ENCODE measurements around the gene SPTBN5.

Gene SPTBN5

DNA sequence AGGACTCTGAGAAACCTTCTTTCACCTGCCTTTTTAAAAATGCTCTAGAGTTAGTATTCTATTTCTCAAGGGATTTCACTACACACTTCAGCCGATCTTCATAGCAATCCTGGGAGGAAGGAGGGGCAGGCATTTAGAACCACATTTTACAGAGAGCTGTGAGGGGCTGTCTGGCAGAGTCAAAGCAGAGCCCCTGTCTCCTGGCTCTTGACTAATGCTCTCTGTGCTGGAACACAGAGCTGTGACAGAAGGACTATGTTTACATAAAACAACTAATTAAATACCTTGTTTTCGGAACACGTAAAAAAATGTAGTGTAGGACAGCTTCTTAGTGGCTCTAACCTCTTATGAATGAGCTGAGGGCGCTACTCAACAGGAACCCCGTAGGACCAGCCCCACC lies 7.6 kb upstream of the SPTBN5 start:
- no peak for DNase-seq

DNA sequence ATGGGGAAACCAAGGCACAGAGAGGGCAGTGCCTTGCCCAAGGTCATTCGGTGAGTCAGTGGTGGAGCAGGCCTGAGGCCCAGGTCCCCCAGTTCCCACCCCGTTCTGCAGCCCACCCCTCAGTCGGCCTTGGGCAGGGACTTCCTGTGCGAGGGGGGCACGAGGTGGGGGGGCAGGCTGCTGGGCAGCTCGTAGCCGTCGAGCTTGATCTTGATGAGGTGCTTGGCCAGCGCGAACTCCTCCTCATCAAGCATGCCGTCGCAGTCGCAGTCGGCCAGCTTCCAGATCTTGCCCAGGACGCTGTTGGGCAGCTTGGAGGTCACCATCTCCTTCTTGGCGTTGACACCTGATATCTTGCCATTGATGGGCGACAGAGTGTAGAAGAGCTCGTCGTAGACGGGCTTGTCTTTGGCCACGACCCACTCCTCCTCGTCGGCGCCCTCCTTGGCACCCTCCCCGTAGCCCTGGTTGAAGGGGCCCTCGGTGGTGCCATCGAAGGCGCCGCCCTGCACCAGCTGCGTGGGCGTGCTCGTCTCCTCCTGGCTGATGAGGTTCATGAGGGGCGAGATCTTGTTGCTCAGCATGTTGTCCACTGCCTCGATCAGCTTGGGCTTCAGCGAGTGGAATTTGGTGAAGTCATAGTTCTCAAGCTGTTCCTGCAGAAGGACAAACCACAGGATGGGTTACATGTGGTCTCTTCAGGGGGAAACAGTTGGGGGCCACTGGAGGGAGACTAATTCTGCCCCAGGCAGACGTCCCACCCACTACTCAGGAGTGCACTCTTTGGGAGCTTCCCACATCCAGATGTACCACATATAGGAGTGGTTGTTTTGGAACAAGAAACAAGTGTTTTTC lies 6.9 kb upstream of the SPTBN5 start:
- DNase-seq: no peak

DNA sequence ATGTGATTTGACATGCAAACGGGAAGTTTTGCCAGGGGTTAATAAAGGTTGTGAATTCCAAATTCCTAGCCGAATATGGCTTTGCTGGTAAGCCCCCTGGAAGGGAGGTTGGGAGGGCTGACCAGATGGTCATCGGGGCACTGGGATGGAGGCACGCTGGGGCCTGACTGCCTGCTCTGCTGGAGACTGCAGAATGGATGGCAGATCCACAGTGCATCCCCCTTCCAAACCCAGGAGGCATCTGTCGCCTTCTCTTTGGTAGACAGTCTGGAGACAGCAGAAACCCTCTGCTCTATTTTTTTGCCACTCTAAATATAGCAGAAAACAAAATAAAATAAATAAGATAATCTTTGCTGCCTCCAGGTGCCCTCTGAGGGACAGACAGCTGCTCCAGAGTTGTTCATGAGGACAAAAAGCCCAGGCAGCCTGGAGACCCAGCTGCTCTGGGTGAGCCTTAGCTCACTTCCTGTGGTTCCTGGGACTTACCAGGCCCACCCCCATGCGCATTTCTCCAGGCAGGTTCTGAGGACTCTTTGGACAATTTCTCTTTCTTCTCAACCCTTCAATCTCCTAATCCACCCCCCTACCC lies 6.1 kb upstream of the SPTBN5 start:
- DNase-seq: no peak

DNA sequence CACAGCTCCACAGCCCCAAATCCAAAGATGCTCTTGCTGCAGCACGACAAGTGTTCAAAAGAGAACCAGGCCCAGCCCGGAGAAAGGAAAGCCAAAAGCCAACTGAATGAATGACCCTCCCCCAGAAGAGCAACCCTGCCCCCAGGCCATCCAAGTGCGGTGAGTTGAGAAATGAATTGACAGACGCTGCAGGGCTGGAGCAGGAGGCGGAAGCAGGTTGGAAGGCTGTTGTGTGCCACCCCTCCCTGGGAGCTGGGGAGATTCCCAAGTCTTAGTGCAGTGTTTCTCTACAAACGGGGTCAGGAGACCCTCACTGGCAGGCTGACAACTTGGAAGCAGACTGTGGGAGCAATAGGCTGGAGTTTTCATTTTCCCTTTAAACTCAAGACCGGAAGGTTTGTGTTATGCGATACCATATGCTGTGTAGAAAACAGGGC lies 3.5 kb upstream of the SPTBN5 start:
- DNase-seq: peak; percentile 45

DNA sequence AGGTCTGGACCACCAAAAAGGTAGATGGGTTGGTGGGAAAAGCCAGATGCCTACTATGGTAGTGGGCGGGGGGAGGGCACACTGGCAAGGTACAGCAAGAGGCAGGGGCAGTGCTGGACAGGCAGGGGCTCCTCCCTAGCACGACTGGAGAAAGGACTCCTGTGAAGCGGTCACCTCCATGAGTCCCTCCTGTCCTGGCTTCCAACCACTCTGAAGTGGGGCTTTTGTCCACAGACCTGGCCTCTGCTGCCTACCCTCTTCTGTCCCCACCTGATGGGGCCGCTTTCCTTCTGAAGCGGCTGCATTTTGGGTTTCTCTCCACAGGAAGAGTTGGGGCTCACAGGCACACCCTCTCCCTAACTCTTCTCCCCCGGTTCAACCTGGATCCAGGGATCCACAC lies 2.7 kb upstream of the SPTBN5 start:
- no peak for DNase-seq

DNA sequence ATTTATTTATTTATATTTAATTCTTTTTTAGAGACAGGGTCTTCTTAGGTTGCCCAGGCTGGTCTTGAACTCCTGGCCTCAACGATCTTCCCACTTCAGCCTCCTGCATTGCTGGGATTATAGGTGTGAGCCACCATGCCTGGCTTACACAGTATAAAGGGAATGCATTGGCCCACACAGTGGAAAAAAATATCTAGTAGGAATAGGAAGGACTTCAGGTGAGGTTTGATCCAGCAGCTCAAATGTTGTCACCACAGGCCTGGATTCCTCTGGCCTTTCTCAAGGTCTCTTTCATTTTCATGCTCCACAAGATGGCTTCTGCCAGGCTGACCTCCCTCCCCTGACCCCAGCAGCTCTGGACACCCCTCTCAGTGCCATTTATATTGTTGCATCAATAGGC lies 2.1 kb upstream of the SPTBN5 start:
- no peak for DNase-seq

DNA sequence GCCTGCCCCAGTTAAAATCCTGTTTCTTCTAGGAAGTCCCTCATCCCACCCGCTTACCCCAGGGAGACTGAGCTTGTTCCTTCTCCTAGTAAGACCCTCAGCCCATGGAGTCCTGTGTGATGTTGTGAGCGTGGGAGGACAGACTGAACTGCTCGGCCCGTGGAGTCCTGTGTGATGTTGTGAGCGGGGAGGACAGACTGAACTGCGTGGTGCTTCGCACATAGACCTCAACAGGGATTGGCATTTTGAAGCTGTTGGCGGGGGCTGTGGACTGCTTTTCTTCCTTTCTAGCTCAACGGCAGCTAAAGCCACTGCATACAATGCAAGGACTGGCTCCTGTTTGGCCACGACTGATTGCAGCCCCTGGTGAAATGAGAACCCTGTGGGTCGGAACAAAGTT lies 1.6 kb upstream of the SPTBN5 start:
- no peak for DNase-seq

DNA sequence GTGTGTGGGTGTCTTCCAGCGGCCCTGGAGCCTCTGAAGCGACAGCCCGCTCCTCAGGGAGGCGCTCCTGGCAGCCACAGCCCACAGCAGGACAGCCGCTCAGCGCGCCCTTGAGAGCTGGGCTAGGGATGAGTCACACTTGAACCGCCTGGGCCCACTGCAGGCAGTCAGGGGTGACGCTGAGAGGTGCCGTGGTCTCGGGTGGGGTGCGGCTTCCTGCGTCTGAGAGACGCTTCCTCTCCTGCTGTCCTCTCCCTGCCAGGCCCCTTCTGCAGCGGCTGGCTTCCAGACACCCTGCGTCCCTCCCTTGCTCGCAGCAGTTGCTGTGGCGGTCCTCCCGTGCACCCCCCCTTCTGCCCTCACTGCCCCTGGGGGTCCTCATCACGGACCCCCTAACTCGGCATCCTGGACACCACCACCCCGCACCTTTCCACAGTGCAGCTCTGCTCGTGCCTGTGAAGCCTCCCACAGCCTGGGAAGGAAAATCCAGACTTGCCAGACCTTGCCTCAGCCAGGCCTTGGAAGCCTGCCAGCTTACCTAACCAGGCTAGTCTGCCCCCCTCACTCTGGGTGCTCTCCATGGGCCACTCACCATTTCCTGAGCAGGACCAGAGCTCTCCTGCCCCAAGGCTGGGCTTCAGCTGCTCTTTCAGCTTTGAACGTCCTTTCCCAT lies 1.1 kb upstream of the SPTBN5 start:
- DNase-seq: no peak

DNA sequence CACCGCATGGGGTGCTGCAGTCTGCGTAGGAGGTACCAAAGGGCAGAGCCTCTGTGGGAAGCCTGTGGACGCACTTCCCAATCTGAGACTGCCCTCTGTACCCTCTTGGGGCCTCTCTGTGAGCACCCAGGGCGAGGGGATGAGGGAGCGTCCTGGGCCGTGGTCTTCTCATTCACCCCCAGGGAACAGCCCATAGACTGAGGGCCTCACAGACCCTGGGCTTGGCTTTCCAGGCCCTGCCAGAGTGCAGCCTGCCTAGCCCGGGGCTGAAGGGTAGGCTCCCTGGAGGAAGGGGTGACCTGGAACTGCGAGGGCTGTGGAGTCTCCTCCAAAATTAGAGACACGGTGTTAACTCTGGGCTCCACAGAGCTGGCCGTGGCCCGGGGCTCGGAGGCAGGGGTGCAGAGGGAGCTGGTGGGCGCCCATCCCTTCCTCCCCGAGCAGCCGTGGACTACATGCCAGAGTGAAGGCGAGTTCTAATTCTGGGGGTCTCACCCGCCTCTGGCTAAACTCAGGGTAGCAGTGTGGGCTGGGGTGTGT lies 468 bp upstream of the SPTBN5 start:
- no peak for DNase-seq

DNA sequence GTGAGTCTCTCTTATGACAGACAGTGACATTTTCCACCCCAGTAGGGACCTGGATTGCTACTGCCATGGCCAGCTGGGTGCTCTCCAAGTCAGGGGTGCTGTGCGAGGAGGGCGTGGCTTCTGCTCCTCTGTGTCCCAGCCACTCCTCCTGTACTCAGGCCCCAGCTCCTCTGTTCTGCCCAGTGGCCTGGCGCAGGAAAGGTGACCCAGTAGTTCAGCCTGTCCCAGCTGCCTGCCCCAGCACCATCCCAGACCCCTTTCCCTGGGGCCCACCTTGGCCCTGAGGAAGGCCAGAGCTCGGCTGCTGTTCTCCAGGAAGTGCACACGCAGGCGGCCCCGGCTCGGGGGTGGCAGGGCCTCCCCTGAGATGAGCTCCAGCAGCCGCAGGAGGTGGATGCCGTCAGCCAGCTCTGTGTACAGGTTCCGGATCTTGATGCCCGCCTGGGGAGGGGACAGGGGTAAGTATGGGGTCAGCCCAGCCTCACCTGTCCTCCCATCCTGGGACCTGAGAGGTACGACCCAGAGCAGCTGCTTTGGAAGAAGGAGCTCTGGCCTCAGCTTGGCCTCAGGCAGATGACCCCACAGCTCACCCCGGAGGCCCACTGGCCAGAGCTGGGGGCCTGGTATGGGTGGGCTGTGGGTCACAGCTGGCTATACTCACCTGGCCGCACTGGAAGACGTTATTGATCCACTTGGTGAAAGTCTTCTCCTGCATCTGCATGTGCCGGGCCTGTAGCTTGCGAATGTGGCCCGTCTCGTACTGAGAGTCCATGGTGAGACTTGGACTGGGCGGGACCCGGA lies 1.0 kb downstream of the SPTBN5 start:
- DNase-seq: peak; percentile 50

DNA sequence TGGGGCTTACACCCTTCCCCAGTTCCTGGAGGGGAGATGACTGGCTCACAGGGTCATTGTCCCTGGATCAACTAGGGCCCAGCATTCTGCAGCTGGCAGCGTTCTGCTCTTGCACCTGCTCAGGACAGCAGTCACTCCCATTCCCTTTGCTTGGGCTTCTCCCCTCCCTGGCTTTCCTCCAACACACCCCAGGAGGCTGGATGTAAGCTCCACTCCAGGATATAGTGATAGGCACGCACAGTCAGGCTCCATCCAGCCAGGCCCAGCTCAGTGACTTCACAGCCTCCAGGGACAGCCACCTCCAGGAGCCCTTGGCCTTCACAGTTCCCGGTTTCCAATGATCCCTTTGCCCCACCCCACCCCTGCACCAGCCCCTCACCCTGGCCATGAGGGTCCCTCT lies 1.9 kb downstream of the SPTBN5 start:
- DNase-seq: peak; percentile 38

DNA sequence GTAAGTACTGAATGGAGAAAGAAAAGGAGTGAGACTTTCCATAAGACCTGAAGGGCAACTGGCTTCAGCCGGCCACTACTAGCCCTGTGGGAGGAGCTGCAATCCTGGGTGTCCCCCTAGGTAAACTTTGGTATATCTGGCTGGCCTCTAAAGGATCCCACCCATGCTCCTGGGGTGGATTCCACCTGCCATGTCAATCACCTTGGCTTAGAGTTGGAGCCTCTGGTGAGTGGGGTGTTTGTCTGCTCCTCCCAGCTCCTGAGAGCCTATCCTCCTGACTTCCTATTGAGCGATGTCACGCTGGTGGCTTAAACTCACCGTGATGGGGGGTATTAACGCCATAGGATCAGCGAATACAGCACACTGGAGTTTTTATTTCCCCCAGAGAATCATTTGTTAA lies 2.6 kb downstream of the SPTBN5 start:
- DNase-seq: no peak

DNA sequence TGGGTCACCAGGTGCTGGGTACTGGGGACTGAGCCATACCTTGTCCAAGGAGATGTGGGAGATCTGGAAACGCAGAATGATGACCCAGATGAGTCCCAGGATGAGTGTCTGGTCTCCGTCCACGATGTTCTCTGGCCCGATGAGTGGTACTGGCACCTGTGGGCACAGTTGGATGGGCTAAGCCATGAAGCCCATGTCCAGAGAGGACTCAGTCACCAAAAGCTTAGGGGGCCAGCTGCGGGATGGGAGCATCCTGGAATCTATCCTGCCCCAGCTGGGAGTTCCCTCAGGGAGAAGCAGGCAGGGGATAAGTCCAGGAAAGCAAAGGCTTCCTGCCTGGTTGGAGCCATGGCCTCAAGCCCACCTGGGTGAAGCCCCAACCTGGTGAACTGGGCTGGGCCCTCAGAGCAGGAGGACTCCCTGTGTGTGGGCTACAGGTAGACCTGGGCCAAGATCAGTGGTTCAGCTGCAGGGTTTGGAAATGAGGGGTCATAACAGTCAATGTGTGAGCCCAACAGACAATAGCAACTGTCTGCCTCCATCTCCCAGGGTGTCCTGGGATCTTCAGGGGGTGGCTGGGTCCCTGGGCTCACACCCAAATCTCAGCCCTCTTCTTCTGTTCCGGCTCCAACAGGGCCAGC lies 3.7 kb downstream of the SPTBN5 start:
- no peak for DNase-seq

DNA sequence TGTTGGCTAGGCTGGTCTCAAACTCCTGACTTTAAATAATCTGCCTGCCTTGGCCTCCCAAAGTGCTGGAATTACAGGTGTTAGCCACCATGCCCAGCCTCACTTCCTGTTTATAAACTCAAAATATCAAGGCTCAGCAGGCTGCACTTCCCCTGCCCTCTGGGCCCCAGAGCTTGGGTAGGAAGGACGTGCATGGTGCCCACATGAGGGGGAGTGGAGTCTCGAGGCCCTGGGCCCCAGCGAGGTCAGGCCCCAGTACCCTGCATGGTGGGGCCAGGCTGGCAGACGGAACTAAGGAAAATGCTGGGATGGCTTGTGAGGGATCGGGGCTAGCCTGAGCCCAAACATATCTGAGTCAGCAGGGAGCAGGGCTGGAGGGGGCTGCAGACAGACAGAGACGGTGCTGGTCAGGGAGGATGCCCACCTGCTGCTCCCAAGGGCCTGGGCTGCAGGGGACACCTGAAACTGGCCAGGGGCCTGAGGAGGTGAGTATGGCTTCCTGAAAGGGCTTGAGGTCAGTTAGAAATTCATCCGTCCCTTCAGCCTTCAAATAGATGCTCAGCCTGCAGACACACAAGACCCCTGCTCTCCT lies 5.1 kb downstream of the SPTBN5 start:
- DNase-seq: no peak

DNA sequence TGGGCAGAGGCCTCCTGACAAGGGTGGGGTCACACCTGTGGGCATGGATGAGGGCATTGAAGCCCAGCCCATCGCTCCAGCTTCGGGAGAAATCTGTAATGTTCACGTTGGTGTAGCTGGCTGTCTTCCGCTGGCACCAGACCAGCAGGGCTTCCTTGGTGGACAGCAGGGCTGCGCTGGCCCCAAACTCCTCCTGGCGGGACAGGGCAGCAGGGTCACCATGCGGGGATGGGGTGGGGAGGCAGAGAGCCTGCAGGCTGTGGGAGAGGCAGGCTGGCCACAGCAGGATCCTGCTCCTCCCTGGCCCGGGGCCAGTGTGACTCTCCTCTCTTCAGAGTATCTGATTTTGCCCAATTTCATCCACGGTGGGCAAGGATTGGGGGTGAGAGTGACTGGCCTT lies 6.0 kb downstream of the SPTBN5 start:
- no peak for DNase-seq

DNA sequence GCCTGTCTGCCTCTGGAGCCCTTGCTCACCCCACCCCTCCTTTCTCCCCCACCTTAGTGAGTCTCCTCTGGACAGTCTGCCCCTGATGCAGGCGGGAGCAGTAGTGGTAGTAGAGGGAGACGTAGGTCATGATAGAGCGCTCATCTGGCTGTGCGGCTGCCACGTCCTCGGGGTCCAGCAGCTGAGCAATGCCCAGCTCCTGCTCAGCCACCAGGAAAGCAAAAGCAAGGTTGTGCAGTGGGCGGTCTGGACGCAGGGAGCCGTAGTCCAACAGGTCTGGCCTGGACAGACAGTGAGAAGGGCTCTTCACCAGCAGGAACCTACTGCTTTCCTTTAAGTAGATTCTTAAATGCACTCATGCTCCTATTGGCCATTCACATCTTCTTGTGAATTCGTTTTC lies 6.7 kb downstream of the SPTBN5 start:
- DNase-seq: no peak

DNA sequence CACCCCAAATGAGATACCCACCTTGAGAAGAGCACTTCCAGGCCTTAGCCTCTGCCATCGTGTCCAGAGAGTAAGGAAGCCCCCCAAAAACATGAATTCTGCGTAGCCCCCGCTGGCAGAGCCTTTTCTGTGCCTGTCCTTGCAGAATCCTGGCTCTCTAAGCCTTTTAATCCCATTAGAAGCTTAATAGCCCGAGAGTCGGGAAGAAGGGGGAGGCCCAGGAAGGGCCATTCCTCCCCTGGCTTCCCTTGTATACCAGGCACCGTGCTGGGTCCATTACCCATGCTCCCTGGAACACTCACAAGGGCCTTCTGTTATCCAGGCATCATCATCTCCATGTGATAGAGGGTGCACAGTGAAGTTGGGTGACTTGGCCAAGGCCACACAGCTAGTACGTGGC lies 7.1 kb downstream of the SPTBN5 start:
- DNase-seq: no peak

DNA sequence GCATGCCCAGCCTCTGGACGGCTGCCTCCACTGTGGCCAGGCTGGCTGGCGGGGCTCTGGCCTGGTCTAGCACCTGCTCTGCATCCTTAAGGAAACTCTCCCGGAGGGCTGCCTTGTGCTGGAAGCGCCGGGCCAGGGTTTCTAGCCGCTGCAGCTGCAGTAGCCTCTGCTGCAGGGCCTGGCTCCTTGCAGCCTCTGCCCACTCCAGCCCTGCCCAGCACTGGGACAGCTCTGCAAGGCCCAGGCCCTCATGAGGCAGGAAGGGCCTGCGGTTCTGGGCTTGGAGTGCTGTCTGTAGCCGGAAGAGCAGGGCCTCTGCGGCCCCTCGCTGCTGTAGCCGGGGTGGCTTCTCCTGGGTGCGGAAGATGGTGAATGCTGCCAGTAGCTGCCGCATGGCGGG lies 8.0 kb downstream of the SPTBN5 start:
- DNase-seq: no peak

DNA sequence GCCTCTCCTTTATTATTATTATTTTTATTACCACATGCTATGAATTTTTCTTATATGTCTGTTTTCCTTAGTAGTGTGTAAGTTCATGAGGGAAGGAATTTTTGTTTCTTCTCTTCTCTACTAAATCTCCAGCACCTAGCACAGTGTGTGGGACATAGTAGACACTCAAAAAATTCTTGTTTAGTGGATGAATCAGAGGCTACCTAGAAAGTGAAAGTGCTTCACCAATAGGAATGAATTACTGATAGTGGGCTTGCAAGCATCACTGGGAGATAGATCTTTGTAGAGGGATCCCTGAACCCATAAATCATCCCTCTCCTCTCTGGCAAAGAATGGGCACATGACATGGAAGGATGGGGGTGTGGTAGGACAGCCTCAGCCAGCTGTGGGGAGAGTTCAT lies 8.5 kb downstream of the SPTBN5 start:
- DNase-seq: no peak

DNA sequence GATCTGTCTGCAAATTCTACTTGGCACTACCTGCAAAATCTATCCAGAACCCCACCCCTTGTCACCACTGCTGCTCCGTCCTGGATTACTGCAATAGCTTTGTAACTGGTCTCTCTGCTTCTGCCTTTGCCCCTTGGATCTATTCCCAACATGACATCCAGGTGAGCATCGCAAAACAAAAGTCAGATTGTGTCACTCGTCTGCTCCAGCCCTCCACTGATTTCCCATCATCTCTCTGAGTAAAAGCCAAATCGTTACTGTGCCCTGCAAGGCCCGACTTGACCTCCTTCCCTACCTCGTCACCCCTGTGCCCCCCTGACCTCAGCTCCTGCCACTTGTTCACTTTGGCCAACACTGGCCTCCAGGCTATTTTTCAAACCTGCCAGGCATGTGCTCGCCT lies 9.4 kb downstream of the SPTBN5 start:
- no peak for DNase-seq

DNA sequence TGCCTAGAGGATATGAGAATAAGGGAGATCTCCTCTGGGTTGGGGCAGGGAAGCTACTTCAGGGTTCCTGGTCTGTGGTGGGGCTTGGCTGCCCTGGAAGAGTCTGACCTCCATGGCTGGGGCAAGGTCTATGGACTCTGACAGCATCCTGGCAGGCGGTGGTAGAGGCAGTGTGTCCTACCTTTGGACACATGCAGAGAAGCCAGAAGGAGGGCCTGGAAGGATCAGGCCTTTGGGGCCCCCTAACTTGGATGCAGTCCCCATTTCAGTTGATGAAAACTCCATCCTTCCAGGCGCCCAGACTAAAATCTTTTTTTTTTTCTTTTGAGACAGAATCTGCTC lies 10.4 kb downstream of the SPTBN5 start:
- no peak for DNase-seq

All from retina (tissue), 1 donor.